ENCODE results near the gene PLXNA4.

- TF ChIP-seq EZH2phosphoT487 (IDR thresholded peaks at IDR 0.05; ENCODE audit: borderline replicate concordance) (no peak), CTCF (IDR thresholded peaks at IDR 0.05 in 2 of 3, conservative IDR thresholded peaks at IDR 0.05 in 1 of 3; ENCODE audit: borderline replicate concordance in 1 of 3, insufficient read depth in 1 of 3, low read depth in 2 of 3, low read length in 2 of 3) (no peak), EZH2 (IDR thresholded peaks at IDR 0.05) (no peak), EGR1 (IDR thresholded peaks at IDR 0.05; ENCODE audit: low read depth) (no peak), TCF7L2 (IDR thresholded peaks at IDR 0.05; ENCODE audit: borderline replicate concordance, extremely low read depth, insufficient read depth, insufficient read length) (no peak), JUND (IDR thresholded peaks at IDR 0.05) (no peak), POLR2AphosphoS5 (IDR thresholded peaks at IDR 0.05; ENCODE audit: low read depth, low read length) (no peak), SP1 (IDR thresholded peaks at IDR 0.05; ENCODE audit: low read depth) (no peak), POLR2A (IDR thresholded peaks at IDR 0.05; ENCODE audit: borderline replicate concordance, extremely low read depth, insufficient read depth, insufficient read length) (no peak), ELF1 (IDR thresholded peaks at IDR 0.05; ENCODE audit: borderline replicate concordance, low read depth) (no peak), YY1 (IDR thresholded peaks at IDR 0.05; ENCODE audit: extremely low read depth, insufficient replicate concordance, low read depth, low read length) (no peak), CEBPB (IDR thresholded peaks at IDR 0.05; ENCODE audit: low read depth) (no peak), ZNF274 (IDR thresholded peaks at IDR 0.05; ENCODE audit: low read depth, low read length) (no peak), SIN3A (IDR thresholded peaks at IDR 0.05; ENCODE audit: low read depth) (no peak)
Measured at GRCh38 chr7:132380059-132380458, 196.2 kb downstream of the PLXNA4 start.
